ENCODE data around the gene IGF2BP2.

IGF2BP2 gene

GRCh38 chr3:185851959-185852358, 27.1 kb upstream of the IGF2BP2 start:
- TF ChIP-seq CTCF (IDR thresholded peaks at IDR 0.05; ENCODE audit: insufficient read depth, missing control alignments): no peak
- DNase-seq (ENCODE audit: insufficient read length, low spot score) (no peak), FAIRE-seq (no peak)

GRCh38 chr3:185851046-185851445, 26.2 kb upstream of the IGF2BP2 start:
- FAIRE-seq (no peak), DNase-seq (ENCODE audit: insufficient read length, low spot score) (no peak)
- no peak for TF ChIP-seq CTCF (IDR thresholded peaks at IDR 0.05; ENCODE audit: insufficient read depth, missing control alignments)

- no peak for DNase-seq (ENCODE audit: insufficient read length, low spot score)
- TF ChIP-seq CTCF (IDR thresholded peaks at IDR 0.05; ENCODE audit: insufficient read depth, missing control alignments): no peak
- FAIRE-seq: no peak
Measured at GRCh38 chr3:185847506-185847905, 22.7 kb upstream of the IGF2BP2 start.

GRCh38 chr3:185846037-185846436, 21.2 kb upstream of the IGF2BP2 start:
- no peak for FAIRE-seq
- no peak for TF ChIP-seq CTCF (IDR thresholded peaks at IDR 0.05; ENCODE audit: insufficient read depth, missing control alignments)
- no peak for DNase-seq (ENCODE audit: insufficient read length, low spot score)

GRCh38 chr3:185844051-185844450, 19.2 kb upstream of the IGF2BP2 start:
- no peak for FAIRE-seq
- TF ChIP-seq CTCF (IDR thresholded peaks at IDR 0.05; ENCODE audit: insufficient read depth, missing control alignments): no peak
- DNase-seq (ENCODE audit: insufficient read length, low spot score): no peak

GRCh38 chr3:185843635-185844034, 18.8 kb upstream of the IGF2BP2 start:
- DNase-seq (ENCODE audit: insufficient read length, low spot score) (no peak), FAIRE-seq (no peak)
- TF ChIP-seq CTCF (IDR thresholded peaks at IDR 0.05; ENCODE audit: insufficient read depth, missing control alignments): no peak

GRCh38 chr3:185843126-185843525, 18.3 kb upstream of the IGF2BP2 start:
- DNase-seq (ENCODE audit: insufficient read length, low spot score) (no peak), FAIRE-seq (no peak)
- TF ChIP-seq CTCF (IDR thresholded peaks at IDR 0.05; ENCODE audit: insufficient read depth, missing control alignments): no peak

Measured in D721Med (cell line).